Gastroesophageal sphincter (tissue), 4 donors: Measurements from ENCODE around the gene CASP1. TPM values are rescaled to one million over a fixed set of nuclear protein-coding genes. Genes with fewer than 3 reads are reported as not detected.
A peak's percentile ranks its signal among the peaks of the same experiment; 100 is the strongest.
"Not testable (repeated sequence)": the region's sequence is repeated elsewhere in the genome, so short reads cannot be mapped to it uniquely, and the experiment has no call there.

Experiments used
- ATAC-seq: fragments of 150-250 bp; one replicate; pipeline ENCODE4 v1.9.1; 2016; ENCODE audit warnings: mild to moderate bottlenecking, moderate library complexity
- H3K27ac ChIP-seq, 4 donors: fragments of 200-600 bp; sonication (generic) in 3 of 4; 1 replicate in 3 of 4; 2 replicates in 1 of 4; pipeline ENCODE4 v1.5.1; 2016 to 2019
- H3K27me3 ChIP-seq: fragments of 200-600 bp; sonication (generic); one replicate; pipeline ENCODE4 v1.5.1; 2019
- H3K36me3 ChIP-seq, 2 donors: fragments of 200-600 bp; sonication (generic); one replicate each; pipeline ENCODE4 v1.5.1; 2019; ENCODE audit warnings: control low read depth in 1 of 2
- H3K4me1 ChIP-seq, 3 donors: fragments of 200-600 bp; sonication (generic); 1 replicate in 2 of 3; 2 replicates in 1 of 3; pipeline ENCODE4 v1.5.1; 2016 to 2019; ENCODE audit warnings: control low read depth in 2 of 3
- H3K4me3 ChIP-seq, 2 donors: fragments of 200-600 bp; sonication (generic); one replicate each; pipeline ENCODE4 v1.5.1; 2019; ENCODE audit warnings: mild to moderate bottlenecking in 1 of 2, moderate library complexity in 1 of 2
- H3K9me3 ChIP-seq, 3 donors: fragments of 200-600 bp; sonication (generic); one replicate each; pipeline ENCODE4 v1.5.1; 2017 to 2019; ENCODE audit warnings: control low read depth in 2 of 3
- EP300 ChIP-seq: sonication (generic); formaldehyde crosslinking; IDR thresholded peaks from one replicate; pipeline ENCODE4 v1.6.1; 2017; ENCODE audit warnings: antibody characterized with exemption, mild to moderate bottlenecking
- POLR2A ChIP-seq, 2 donors: fragments of 450-650 bp; IDR thresholded peaks; one replicate each; pipeline ENCODE4 v1.6.1; 2017; ENCODE audit warnings: antibody characterized with exemption in 2 of 2, mild to moderate bottlenecking in 2 of 2, moderate library complexity in 1 of 2
- POLR2AphosphoS5 ChIP-seq: sonication (generic); formaldehyde crosslinking; IDR thresholded peaks from one replicate; pipeline ENCODE4 v1.6.1; 2017; ENCODE audit warnings: antibody characterized with exemption
- WGBS, 2 donors: methylation state at CpG; one replicate each; pipeline ENCODE4 v1.1.5; 2018; ENCODE audit warnings: low coverage in 1 of 2; 5-methylcytosine and 5-hydroxymethylcytosine counted together
- total RNA-seq, 4 donors: library from RNA; depleted of rRNA; stranded (reverse); fragments of >200 nt; gene quantifications; one replicate each; pipeline ENCODE4 v1.1.0, GENCODE V29; 2016
- TF ChIP-seq, protein P1 (sequence below), 4 experiments: fragments of 200-600 bp in 2 of 4; fragments of 450-650 bp in 2 of 4; sonication (generic) in 1 of 4; IDR thresholded peaks; one replicate each; pipeline ENCODE4 v1.5.1; 2017 to 2019; ENCODE audit warnings: antibody characterized with exemption in 4 of 4, mild to moderate bottlenecking in 2 of 4, moderate library complexity in 2 of 4

The CASP1 gene
- 10 to 100 TPM in 1 of 4 donors, 1 to 10 TPM in 3; 3.0 to 12.8 (median 7.3) TPM for total RNA-seq

DNA sequence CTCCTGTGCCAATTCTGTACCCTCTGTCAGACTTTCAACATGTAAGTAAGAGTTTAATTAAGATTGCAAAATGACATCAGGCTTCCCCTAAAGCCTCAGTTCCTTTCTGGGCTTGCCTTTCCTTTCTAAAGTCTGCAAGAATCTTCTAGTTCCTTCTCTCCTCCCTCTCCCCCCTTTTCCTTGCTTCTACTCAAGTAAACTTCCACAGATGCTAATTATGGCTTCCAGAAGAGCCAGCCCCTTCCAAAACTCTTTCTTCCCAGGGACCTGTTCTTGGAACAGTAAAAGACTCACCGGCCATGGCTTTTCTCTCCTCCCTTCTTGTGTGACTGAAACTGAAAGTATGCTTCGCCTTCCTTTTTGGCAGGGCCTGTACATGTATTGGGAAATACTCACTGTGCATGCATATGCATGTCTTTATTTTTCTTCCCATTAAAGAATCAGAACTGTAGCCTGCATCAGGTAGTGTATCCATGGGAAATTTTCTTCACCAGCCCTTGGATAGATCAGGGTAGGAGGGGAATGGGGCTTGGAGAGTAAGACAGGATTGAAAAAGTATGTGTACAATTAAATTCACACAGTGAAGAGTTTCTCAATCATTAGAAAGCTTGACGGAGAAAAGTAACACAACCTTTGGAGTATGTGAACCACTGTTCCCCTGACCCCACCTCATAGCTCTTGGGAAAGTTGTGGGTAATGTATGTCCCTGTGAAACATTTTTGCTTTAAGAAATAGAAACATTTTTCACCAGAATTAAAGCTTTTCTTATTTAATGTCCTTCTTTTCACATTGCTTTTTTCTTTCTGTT lies at the start of gene CASP1:
Gene CASP1 (minus strand): TSS at position 332 of the 808 bp plus-strand sequence. CDS start 31 bp downstream, at position 301.
- peaks cover 0 to 4% (median 2%) of the 10 kb centered on the region in 3 donors for H3K4me1 ChIP-seq
- 24 to 42% methylated on average over 3 of the region's 3 CpGs for WGBS, 2 donors
- H3K4me3 ChIP-seq = peak within 1 kb of the TSS; percentile 31 to 42
- peak within 1 kb of the TSS; percentile 31 to 76 (median 66) for H3K27ac ChIP-seq
- no peaks in the 10 kb centered on the region for H3K9me3 ChIP-seq
- no peaks in the 10 kb centered on the region for H3K27me3 ChIP-seq
- peak; percentile 88 for ATAC-seq
- TF ChIP-seq POLR2AphosphoS5 = peak; percentile 73
- TF ChIP-seq, protein P1, sequence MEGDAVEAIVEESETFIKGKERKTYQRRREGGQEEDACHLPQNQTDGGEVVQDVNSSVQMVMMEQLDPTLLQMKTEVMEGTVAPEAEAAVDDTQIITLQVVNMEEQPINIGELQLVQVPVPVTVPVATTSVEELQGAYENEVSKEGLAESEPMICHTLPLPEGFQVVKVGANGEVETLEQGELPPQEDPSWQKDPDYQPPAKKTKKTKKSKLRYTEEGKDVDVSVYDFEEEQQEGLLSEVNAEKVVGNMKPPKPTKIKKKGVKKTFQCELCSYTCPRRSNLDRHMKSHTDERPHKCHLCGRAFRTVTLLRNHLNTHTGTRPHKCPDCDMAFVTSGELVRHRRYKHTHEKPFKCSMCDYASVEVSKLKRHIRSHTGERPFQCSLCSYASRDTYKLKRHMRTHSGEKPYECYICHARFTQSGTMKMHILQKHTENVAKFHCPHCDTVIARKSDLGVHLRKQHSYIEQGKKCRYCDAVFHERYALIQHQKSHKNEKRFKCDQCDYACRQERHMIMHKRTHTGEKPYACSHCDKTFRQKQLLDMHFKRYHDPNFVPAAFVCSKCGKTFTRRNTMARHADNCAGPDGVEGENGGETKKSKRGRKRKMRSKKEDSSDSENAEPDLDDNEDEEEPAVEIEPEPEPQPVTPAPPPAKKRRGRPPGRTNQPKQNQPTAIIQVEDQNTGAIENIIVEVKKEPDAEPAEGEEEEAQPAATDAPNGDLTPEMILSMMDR (IDR thresholded peaks at IDR 0.05) = no peak
- H3K36me3 ChIP-seq = peaks cover 0 to 5% of the 10 kb centered on the region in 2 donors

DNA sequence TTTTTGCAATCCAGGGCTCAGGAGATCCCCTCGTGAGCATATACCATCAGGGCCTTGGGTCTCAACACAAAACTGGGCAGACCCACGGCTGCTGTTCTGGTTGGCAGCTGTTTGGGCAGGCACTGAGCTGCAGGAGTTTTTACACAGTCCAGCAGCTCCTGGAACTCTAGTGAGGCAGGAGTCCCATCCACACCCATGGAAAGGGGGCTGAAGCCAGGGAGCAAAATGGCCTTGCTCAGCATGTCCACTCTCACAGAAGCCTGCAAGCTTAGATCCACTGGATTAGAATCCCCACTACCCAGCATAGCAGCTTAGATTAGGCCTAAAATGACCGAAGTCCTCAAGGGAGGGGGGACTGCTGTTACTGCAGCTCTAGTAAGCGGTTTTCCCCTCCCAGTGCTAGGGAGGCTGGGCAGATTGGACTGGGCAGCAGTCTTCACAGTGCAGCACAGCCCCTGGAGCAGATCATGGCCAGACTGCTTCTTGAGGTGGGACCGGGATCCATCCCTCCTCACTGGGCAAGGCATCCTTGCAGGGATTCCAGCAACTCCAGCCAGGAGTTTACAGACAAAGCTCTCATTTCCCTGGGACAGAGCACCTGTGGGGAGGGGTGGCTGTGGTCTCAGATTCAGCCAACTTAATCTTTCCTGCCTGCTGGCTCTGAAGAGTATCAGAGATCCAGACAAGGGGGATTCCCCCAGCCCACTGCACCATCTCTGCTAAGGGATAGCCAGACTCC lies 46.6 kb upstream of the CASP1 start:
- H3K27me3 ChIP-seq = no peaks in the 10 kb centered on the region
- 83% methylated on average over 1 of the region's 5 CpGs; no CpG with 5 or more reads in 1 of the 2 donors for WGBS, 2 donors
- H3K4me3 ChIP-seq = no peak overlapping the region
- H3K36me3 ChIP-seq = no peaks in the 10 kb centered on the region
- H3K27ac ChIP-seq = no peak overlapping the region
- ATAC-seq = no peak
- H3K4me1 ChIP-seq = no peaks in the 10 kb centered on the region
- TF ChIP-seq POLR2A (IDR thresholded peaks at IDR 0.05) (no peak), EP300 (no peak), POLR2AphosphoS5 (no peak)
- TF ChIP-seq, protein P1 (IDR thresholded peaks at IDR 0.05) = no peak
- no peaks in the 10 kb centered on the region for H3K9me3 ChIP-seq

DNA sequence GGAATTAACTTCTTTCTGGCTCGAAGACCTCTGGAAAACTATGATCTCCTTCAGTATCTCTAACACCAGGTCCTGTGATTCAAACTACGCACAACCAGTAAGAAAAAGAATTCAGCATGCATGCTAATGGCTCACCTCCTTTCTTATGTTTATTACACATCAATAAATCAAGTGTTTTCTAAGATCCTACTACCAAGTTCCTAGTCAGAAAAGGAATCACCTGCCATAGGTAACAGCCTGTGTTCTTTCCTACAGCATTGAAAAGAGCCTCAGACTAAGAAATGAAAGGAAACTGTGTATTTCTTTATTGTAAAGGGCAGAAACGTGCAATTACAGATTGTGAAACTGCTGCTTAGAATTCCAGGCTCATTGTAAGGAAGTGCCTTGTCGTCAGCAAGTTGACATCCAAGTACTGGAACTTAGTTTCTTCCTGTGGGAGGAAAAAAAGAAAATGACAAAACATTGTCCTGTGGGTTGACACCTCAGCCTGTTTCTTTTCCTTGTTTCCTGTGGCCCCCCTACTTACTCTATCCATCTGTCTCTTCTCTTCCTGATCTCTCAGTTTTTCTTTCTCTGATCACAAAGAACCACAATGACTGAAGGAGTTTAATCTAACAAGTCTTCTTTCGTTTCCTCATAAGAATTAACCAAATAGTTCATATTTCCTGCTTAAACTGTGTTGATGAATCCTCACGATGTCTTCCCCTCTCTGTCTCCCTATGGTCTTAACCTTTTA lies 45.4 kb upstream of the CASP1 start:
- H3K4me3 ChIP-seq = not testable (repeated sequence)

DNA sequence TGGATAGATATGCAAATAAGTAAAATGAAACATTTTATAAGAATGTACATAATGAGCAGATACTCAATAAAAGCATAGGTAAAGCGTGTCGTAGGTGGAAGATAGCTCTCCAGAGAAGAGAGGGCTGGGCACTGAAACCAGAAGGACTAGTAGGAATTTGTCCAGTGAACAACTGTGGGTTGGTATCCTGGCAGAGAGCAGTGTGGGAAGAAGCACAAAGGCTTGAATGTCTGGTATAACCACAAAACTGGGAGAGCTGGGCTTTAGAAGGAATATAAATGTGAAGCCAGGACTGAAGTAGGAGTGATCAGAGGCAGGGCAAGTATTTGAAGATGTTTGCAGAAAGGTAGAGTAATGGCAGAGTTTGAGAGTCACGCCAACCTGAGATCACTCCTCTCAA lies 43.3 kb upstream of the CASP1 start:
- no peak overlapping the region for H3K27ac ChIP-seq
- H3K4me3 ChIP-seq = no peak overlapping the region
- WGBS, 2 donors = 96 to 98% methylated on average over 3 of the region's 3 CpGs
- no peaks in the 10 kb centered on the region for H3K9me3 ChIP-seq
- no peaks in the 10 kb centered on the region for H3K4me1 ChIP-seq
- no peak for ATAC-seq
- no peaks in the 10 kb centered on the region for H3K27me3 ChIP-seq
- TF ChIP-seq, protein P1 (IDR thresholded peaks at IDR 0.05) = no peak
- no peak for TF ChIP-seq POLR2AphosphoS5
- TF ChIP-seq EP300 = no peak
- no peak for TF ChIP-seq POLR2A (IDR thresholded peaks at IDR 0.05)
- H3K36me3 ChIP-seq = no peaks in the 10 kb centered on the region

More for the DNA sequence above, 45.4 kb upstream of the CASP1 start:
- WGBS, 2 donors = 55 to 71% methylated on average over 6 of the region's 6 CpGs
- not testable (repeated sequence) for H3K9me3 ChIP-seq, H3K4me1 ChIP-seq, H3K27ac ChIP-seq, H3K36me3 ChIP-seq, H3K27me3 ChIP-seq
- peak; percentile 22 for ATAC-seq

DNA sequence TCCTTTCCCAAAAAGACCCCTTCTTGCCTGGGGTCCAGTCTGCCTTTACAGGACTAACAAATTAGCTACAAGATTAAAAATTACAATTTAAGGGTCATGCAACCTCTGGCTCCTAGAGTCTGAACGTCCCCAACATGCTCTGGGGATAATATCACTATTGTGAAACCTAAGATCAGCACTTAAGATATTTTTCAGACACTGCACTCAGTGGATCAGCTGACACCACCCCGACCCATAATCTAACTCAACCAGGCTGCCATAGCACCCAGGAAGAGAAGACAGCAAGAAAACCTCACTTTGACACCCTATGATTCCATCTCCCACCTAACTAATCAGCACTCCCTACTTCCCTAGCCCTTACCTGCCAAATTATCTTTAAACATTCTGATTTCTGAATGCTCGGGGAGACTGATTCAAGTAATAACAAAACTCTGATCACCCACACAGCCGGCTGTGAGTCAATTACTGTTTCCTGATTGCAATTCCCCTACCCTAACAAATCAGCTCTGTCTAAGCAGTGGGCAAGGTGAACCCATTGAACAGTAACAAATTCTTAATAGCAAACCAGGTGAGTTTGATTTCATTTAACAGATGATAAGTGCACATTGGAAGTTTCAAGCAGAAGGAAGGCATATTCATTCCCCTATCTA lies 42.3 kb upstream of the CASP1 start:
- not testable (repeated sequence) for H3K9me3 ChIP-seq, H3K4me1 ChIP-seq, ATAC-seq, H3K36me3 ChIP-seq, H3K27me3 ChIP-seq, H3K4me3 ChIP-seq, H3K27ac ChIP-seq
- 84 to 85% methylated on average over 4 of the region's 4 CpGs for WGBS, 2 donors
